ENCODE measurements around the gene LAGE3.

GRCh38 chrX:154519389-154519788 is 40.3 kb upstream of the LAGE3 start:
- TF ChIP-seq POLR2A (IDR thresholded peaks at IDR 0.05; ENCODE audit: extremely low read depth, insufficient read length) (no peak), CTCF (IDR thresholded peaks at IDR 0.05; ENCODE audit: low read depth, low read length) (no peak), MYC (IDR thresholded peaks at IDR 0.05; ENCODE audit: low read depth, low read length) (no peak)

Data from NB4 (cell line).